ENCODE measurements around the gene TNFAIP8L1.

GRCh38 chr19:4693471-4694121, 54.3 kb downstream of the TNFAIP8L1 start:
- TF ChIP-seq CTCF (IDR thresholded peaks at IDR 0.05) (no peak), POLR2AphosphoS5 (IDR thresholded peaks at IDR 0.05) (no peak)
